Thyroid gland (tissue), 4 donors: ENCODE results near the gene APRT.

Experiments
- POLR2A ChIP-seq, 2 donors: fragments of 450-650 bp; IDR thresholded peaks; one replicate each; pipeline ENCODE4 v1.6.1; 2017; ENCODE audit warnings: antibody characterized with exemption in 2 of 2, mild to moderate bottlenecking in 2 of 2, moderate library complexity in 1 of 2
- TF ChIP-seq, protein P1 (sequence below), 6 experiments: fragments of 200-600 bp in 3 of 6; fragments of 450-650 bp in 3 of 6; sonication (generic) in 3 of 6; IDR thresholded peaks; one replicate each; pipeline ENCODE4 v1.5.1; 2016 to 2019; ENCODE audit warnings: antibody characterized with exemption in 6 of 6, mild to moderate bottlenecking in 2 of 6, inconsistent platforms in 1 of 6, moderate library complexity in 1 of 6

DNA sequence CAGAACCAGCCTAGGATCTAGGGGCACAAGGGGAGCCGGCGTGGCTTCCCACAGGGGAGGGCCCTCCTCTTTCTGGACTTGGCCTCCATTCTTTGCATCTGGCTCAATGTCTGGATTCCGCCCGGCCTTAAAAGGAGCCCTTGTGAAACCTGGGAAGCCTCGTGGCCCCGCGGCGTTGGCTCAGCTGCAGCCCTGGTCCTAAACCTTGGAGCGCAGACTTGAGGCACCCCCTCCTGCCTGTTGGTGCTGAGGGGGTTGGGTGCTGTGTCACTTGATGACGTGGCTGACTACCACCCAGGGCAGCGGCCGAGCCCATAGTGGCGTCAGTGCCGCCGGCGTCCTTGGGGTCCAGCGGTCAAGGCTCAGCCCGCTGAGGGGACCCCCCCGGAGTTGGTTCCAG is 49.6 kb upstream of the APRT start:
- TF ChIP-seq, protein P1, sequence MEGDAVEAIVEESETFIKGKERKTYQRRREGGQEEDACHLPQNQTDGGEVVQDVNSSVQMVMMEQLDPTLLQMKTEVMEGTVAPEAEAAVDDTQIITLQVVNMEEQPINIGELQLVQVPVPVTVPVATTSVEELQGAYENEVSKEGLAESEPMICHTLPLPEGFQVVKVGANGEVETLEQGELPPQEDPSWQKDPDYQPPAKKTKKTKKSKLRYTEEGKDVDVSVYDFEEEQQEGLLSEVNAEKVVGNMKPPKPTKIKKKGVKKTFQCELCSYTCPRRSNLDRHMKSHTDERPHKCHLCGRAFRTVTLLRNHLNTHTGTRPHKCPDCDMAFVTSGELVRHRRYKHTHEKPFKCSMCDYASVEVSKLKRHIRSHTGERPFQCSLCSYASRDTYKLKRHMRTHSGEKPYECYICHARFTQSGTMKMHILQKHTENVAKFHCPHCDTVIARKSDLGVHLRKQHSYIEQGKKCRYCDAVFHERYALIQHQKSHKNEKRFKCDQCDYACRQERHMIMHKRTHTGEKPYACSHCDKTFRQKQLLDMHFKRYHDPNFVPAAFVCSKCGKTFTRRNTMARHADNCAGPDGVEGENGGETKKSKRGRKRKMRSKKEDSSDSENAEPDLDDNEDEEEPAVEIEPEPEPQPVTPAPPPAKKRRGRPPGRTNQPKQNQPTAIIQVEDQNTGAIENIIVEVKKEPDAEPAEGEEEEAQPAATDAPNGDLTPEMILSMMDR (IDR thresholded peaks at IDR 0.05), result no peak
- no peak for TF ChIP-seq POLR2A (IDR thresholded peaks at IDR 0.05)
